Measurements from ENCODE around the gene RGS17. TPM values are rescaled to one million over a fixed set of nuclear protein-coding genes. Genes with fewer than 3 reads are reported as not detected.
"Not testable (repeated sequence)": the region's sequence is repeated elsewhere in the genome, so short reads cannot be mapped to it uniquely, and the experiment has no call there.

The RGS17 gene
- total RNA-seq, 4 donors from 2014 or later = 0.06 to 0.83 (median 0.34) TPM

DNA sequence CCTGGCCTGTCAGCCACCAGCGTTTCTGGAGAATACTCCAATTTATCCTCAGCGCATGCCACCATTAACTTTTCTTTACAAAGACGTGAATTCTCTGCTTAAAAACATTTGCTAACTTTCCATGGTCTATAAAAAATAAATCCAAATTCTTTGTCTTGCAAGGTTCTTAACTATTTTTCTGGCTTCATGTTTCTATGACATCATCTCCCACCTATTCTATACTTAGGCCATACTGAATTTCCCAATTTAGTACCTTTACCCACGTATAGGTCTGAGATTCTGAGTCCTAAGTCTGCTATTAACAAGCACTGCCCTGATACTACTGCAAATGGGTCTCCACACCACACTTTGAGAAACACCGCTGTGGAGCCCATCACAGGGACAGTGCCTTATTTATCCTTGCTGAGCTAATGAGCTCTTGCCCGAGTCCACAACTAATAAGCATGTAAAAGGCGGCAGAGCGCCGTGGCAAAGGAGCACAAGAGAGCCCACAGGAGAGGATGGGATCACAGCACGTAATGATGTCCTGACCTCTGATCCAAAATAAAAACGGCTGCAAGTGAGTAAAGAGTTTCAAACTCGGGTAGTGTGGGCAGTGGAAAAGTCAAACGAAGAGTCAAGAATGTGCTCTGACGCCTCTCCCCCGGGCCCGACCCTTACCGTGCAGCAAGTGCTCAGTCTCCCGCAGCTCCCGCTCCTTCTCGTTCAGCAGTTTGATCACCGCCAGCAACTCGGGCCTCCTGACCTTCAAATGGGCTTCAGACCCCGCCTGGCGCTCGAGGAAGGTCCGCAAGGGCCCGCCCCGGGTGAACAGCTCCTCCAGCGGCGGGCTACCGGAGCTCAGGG lies 129.1 kb downstream of the RGS17 start:
- DNase-seq (ENCODE audit: extremely low spot score) = no peak
- H3K27me3 ChIP-seq = no peaks in the 10 kb centered on the region
- peaks cover 29 to 43% (median 39%) of the 10 kb centered on the region in 4 donors for H3K4me1 ChIP-seq
- intact Hi-C loops (cut with DNase I) = no loop called here
- 6% methylated on average over 15 of the region's 31 CpGs for WGBS
- peaks cover 0 to 16% (median 10%) of the 10 kb centered on the region in 4 donors for H3K36me3 ChIP-seq
- H3K9me3 ChIP-seq = no peaks in the 10 kb centered on the region
- peak overlapping the region; percentile 74 to 84 (median 76) for H3K4me3 ChIP-seq
- H3K27ac ChIP-seq (replicated peaks in 1 of 4) = peak overlapping the region; percentile 86 to 90 (median 88)
- no peak for TF ChIP-seq EP300 (IDR thresholded peaks at IDR 0.05)
- TF ChIP-seq POLR2A (IDR thresholded peaks at IDR 0.05; ENCODE audit: low read depth) = no peak
- no peak for TF ChIP-seq POLR2AphosphoS5 (IDR thresholded peaks at IDR 0.05)
- TF ChIP-seq, protein P1, sequence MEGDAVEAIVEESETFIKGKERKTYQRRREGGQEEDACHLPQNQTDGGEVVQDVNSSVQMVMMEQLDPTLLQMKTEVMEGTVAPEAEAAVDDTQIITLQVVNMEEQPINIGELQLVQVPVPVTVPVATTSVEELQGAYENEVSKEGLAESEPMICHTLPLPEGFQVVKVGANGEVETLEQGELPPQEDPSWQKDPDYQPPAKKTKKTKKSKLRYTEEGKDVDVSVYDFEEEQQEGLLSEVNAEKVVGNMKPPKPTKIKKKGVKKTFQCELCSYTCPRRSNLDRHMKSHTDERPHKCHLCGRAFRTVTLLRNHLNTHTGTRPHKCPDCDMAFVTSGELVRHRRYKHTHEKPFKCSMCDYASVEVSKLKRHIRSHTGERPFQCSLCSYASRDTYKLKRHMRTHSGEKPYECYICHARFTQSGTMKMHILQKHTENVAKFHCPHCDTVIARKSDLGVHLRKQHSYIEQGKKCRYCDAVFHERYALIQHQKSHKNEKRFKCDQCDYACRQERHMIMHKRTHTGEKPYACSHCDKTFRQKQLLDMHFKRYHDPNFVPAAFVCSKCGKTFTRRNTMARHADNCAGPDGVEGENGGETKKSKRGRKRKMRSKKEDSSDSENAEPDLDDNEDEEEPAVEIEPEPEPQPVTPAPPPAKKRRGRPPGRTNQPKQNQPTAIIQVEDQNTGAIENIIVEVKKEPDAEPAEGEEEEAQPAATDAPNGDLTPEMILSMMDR (IDR thresholded peaks at IDR 0.05) = no peak

DNA sequence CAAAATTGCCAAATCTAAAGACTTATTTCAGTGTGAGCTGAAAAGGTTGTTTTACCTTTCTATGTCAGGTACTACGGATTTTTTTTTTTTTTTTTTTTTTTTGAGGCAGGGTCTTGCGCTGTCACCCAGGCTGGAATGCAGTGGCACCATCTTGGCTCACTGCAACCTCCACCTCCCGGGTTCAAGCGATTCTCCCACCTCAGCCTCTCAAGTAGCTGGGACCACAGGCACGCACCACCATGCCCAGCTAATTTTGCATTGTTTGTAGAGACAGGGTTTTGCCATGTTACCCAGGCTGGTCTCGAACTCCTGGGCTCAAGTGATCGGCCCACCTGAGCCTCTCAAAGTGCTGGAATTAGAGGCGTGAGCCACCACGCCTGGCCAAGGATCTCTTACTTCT lies 130.3 kb downstream of the RGS17 start:
- H3K36me3 ChIP-seq = peaks cover 0 to 26% (median 17%) of the 10 kb centered on the region in 4 donors
- H3K27me3 ChIP-seq; DNase-seq (ENCODE audit: extremely low spot score); H3K9me3 ChIP-seq; H3K4me3 ChIP-seq; intact Hi-C loops (cut with DNase I): not testable (repeated sequence)
- H3K4me1 ChIP-seq = peaks cover 29 to 43% (median 39%) of the 10 kb centered on the region in 4 donors
- 90% methylated on average over 9 of the region's 9 CpGs for WGBS
- peak overlapping the region in 2 of 4 donors; percentile 86 to 90 for H3K27ac ChIP-seq (replicated peaks in 1 of 4)

DNA sequence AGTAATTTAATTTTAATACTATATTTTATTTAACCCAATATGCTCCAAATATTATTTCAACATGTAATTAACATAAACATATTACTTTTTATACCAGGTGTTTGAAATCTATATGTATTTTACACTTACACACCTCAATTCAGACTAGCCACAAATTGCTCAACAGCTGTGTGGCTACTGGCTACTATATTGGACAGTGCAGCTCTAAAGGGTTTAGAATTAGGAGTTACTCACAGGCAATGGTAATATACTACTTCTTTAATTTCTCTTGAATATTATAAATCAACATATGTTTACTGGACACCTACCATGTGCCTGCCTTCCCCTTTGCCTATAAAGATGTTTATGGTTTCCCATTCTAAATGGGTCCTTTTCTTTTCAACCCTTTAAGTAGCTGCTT lies 130.8 kb downstream of the RGS17 start:
- no peaks in the 10 kb centered on the region for H3K9me3 ChIP-seq
- H3K27me3 ChIP-seq = no peaks in the 10 kb centered on the region
- peak overlapping the region in 1 of 4 donors; percentile 90 for H3K27ac ChIP-seq (replicated peaks in 1 of 4)
- TF ChIP-seq POLR2AphosphoS5 (IDR thresholded peaks at IDR 0.05) (no peak), POLR2A (IDR thresholded peaks at IDR 0.05; ENCODE audit: low read depth) (no peak), EP300 (IDR thresholded peaks at IDR 0.05) (no peak)
- TF ChIP-seq, protein P1 (IDR thresholded peaks at IDR 0.05) = no peak
- peaks cover 0 to 28% (median 19%) of the 10 kb centered on the region in 4 donors for H3K36me3 ChIP-seq
- H3K4me3 ChIP-seq = no peak overlapping the region
- intact Hi-C loops (cut with DNase I) = no loop called here
- DNase-seq (ENCODE audit: extremely low spot score) = no peak
- peaks cover 29 to 43% (median 39%) of the 10 kb centered on the region in 4 donors for H3K4me1 ChIP-seq

DNA sequence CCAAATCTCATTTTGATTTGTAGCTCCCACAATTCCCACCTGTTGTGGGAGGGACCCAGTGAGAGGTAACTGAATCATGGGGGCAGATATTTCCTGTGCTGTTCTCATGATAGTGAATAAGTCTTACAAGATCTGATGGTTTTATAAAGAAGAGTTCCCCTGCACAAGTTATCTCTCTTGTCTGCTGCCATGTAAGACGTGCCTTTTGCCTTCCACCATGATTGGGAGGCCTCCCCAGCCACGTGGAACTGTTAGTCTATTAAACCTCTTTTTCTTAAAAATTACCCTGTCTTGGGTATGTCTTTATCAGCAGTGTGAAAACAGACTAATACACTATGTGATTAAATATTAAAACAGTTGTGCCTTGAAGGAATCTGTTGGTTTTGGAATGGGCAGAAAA lies 131.5 kb downstream of the RGS17 start:
- H3K4me3 ChIP-seq; H3K27ac ChIP-seq (replicated peaks in 1 of 4); DNase-seq (ENCODE audit: extremely low spot score); H3K27me3 ChIP-seq; H3K9me3 ChIP-seq; intact Hi-C loops (cut with DNase I): not testable (repeated sequence)
- H3K4me1 ChIP-seq = peaks cover 29 to 43% (median 39%) of the 10 kb centered on the region in 4 donors
- WGBS = 62% methylated on average over 2 of the region's 2 CpGs
- H3K36me3 ChIP-seq = peaks cover 0 to 35% (median 20%) of the 10 kb centered on the region in 4 donors

DNA sequence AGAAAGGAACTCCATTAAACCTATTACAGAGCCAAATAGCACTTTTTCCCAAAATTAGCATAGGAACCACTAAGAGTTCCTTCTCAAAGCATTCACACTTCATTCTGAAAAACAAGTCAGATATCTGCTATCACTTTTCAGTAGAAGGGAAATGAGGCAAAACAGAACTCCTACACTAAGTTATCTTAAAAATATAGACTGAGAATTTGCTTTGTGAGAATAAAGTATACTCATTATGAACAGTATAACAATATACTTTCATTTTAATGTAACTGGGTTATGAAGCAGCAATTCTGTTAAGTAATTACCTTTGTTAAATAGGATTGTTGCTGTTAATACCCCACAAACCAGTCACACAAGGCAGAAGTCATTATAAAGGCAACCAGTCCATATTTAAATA lies 137.2 kb downstream of the RGS17 start:
- peaks cover 10 to 84% (median 63%) of the 10 kb centered on the region in 4 donors for H3K36me3 ChIP-seq
- no peak for TF ChIP-seq POLR2AphosphoS5 (IDR thresholded peaks at IDR 0.05)
- TF ChIP-seq, protein P1 (IDR thresholded peaks at IDR 0.05) = no peak
- TF ChIP-seq POLR2A (IDR thresholded peaks at IDR 0.05; ENCODE audit: low read depth) = no peak
- no peak for TF ChIP-seq EP300 (IDR thresholded peaks at IDR 0.05)

More for the DNA sequence above, 137.2 kb downstream of the RGS17 start:
- intact Hi-C loops (cut with DNase I) = no loop called here
- Histone ChIP-seq H3K27me3 (no peaks in the 10 kb centered on the region), H3K4me1 (peaks cover 0 to 5% (median under 1%) of the 10 kb centered on the region in 4 donors), H3K9me3 (no peaks in the 10 kb centered on the region), H3K4me3 (no peak overlapping the region), H3K27ac (replicated peaks in 1 of 4) (no peak overlapping the region)
- DNase-seq (ENCODE audit: extremely low spot score) = no peak

All from esophagus muscularis mucosa (tissue), 4 donors.